HUES64 (cell line): ENCODE measurements around the gene AK8.

Experiments
- H3K27ac ChIP-seq: 2 replicates; pipeline ENCODE4 v1.7.0; 2013; ENCODE audit warnings: low read depth, low read length, inconsistent platforms
- H3K27me3 ChIP-seq: 2 replicates; pipeline ENCODE4 v1.6.1; 2013; ENCODE audit warnings: mild to moderate bottlenecking, low read length; ENCODE audit not compliant: insufficient read depth
- H3K36me3 ChIP-seq: 2 replicates; pipeline ENCODE4 v1.6.1; 2013; ENCODE audit warnings: mild to moderate bottlenecking, low read length; ENCODE audit not compliant: insufficient read depth
- H3K4me1 ChIP-seq: 2 replicates; pipeline ENCODE4 v1.6.1; 2013; ENCODE audit warnings: mild to moderate bottlenecking, low read length, moderate library complexity; ENCODE audit not compliant: insufficient read depth
- H3K4me3 ChIP-seq: 2 replicates; pipeline ENCODE4 v1.5.1; 2013; ENCODE audit warnings: mild to moderate bottlenecking, low read length, moderate library complexity
- H3K9ac ChIP-seq: 2 replicates; pipeline ENCODE4 v1.6.1; 2013; ENCODE audit warnings: mild to moderate bottlenecking, low read depth, low read length
- H3K9me3 ChIP-seq: 2 replicates; pipeline ENCODE4 v1.6.1; 2013; ENCODE audit warnings: low read depth, low read length; ENCODE audit not compliant: insufficient read depth
- WGBS: fragments of 150-250, 120-280 bp; methylation state at CpG from one replicate; pipeline ENCODE4 v1.1.7; 2013; ENCODE audit warnings: missing lambda C conversion rate; 5-methylcytosine and 5-hydroxymethylcytosine counted together

AK8 gene

GRCh38 chr9:132732326-132733259 lies 145.5 kb downstream of the AK8 start:
- H3K9ac ChIP-seq: no peak overlapping the region
- H3K27me3 ChIP-seq: no peaks in the 10 kb centered on the region
- H3K36me3 ChIP-seq: no peaks in the 10 kb centered on the region
- no peak overlapping the region for H3K4me3 ChIP-seq
- 83% methylated on average over 17 of the region's 17 CpGs for WGBS
- H3K4me1 ChIP-seq: no peaks in the 10 kb centered on the region
- H3K9me3 ChIP-seq: no peaks in the 10 kb centered on the region
- no peak overlapping the region for H3K27ac ChIP-seq

GRCh38 chr9:132731230-132731629 lies 146.9 kb downstream of the AK8 start:
- no peaks in the 10 kb centered on the region for H3K36me3 ChIP-seq
- no peak overlapping the region for H3K27ac ChIP-seq
- H3K27me3 ChIP-seq: no peaks in the 10 kb centered on the region
- H3K4me1 ChIP-seq: no peaks in the 10 kb centered on the region
- H3K4me3 ChIP-seq: no peak overlapping the region
- no peaks in the 10 kb centered on the region for H3K9me3 ChIP-seq
- H3K9ac ChIP-seq: no peak overlapping the region
- WGBS: 88% methylated on average over 3 of the region's 3 CpGs

GRCh38 chr9:132730054-132731033 lies 147.7 kb downstream of the AK8 start:
- Histone ChIP-seq H3K4me1 (no peaks in the 10 kb centered on the region), H3K27ac (no peak overlapping the region), H3K27me3 (no peaks in the 10 kb centered on the region), H3K4me3 (no peak overlapping the region), H3K36me3 (no peaks in the 10 kb centered on the region), H3K9ac (no peak overlapping the region), H3K9me3 (no peaks in the 10 kb centered on the region)
- WGBS: 93% methylated on average over 16 of the region's 16 CpGs

GRCh38 chr9:132729235-132729890 lies 148.7 kb downstream of the AK8 start:
- no peaks in the 10 kb centered on the region for H3K9me3 ChIP-seq
- no peaks in the 10 kb centered on the region for H3K4me1 ChIP-seq
- H3K9ac ChIP-seq: no peak overlapping the region
- H3K27me3 ChIP-seq: no peaks in the 10 kb centered on the region
- no peaks in the 10 kb centered on the region for H3K36me3 ChIP-seq
- H3K27ac ChIP-seq: no peak overlapping the region
- H3K4me3 ChIP-seq: no peak overlapping the region
- WGBS: 87% methylated on average over 5 of the region's 5 CpGs

- Histone ChIP-seq H3K36me3 (no peaks in the 10 kb centered on the region), H3K4me1 (no peaks in the 10 kb centered on the region), H3K9me3 (no peaks in the 10 kb centered on the region), H3K27me3 (no peaks in the 10 kb centered on the region), H3K27ac (no peak overlapping the region), H3K4me3 (no peak overlapping the region), H3K9ac (no peak overlapping the region)
- WGBS: no CpG with 5 or more reads among the region's 2 CpGs
These were observed 149.6 kb downstream of the AK8 start for GRCh38 chr9:132728497-132728896.

- 89% methylated on average over 5 of the region's 5 CpGs for WGBS
These were observed 150.0 kb downstream of the AK8 start for GRCh38 chr9:132728071-132728470.

GRCh38 chr9:132726576-132727130 lies 151.4 kb downstream of the AK8 start:
- 81% methylated on average over 7 of the region's 8 CpGs for WGBS
- H3K4me3 ChIP-seq: no peak overlapping the region
- no peak overlapping the region for H3K27ac ChIP-seq
- no peaks in the 10 kb centered on the region for H3K9me3 ChIP-seq
- no peak overlapping the region for H3K9ac ChIP-seq
- H3K36me3 ChIP-seq: no peaks in the 10 kb centered on the region
- no peaks in the 10 kb centered on the region for H3K4me1 ChIP-seq
- no peaks in the 10 kb centered on the region for H3K27me3 ChIP-seq

More at GRCh38 chr9:132728071-132728470, 150.0 kb downstream of the AK8 start:
- no peaks in the 10 kb centered on the region for H3K4me1 ChIP-seq
- H3K4me3 ChIP-seq: no peak overlapping the region
- no peaks in the 10 kb centered on the region for H3K36me3 ChIP-seq
- H3K9me3 ChIP-seq: no peaks in the 10 kb centered on the region
- H3K27me3 ChIP-seq: no peaks in the 10 kb centered on the region
- no peak overlapping the region for H3K27ac ChIP-seq
- H3K9ac ChIP-seq: no peak overlapping the region

- 96% methylated on average over 12 of the region's 13 CpGs for WGBS
- H3K9me3 ChIP-seq: no peaks in the 10 kb centered on the region
- H3K27ac ChIP-seq: no peak overlapping the region
- no peak overlapping the region for H3K4me3 ChIP-seq
- no peaks in the 10 kb centered on the region for H3K4me1 ChIP-seq
- no peaks in the 10 kb centered on the region for H3K36me3 ChIP-seq
- no peaks in the 10 kb centered on the region for H3K27me3 ChIP-seq
- no peak overlapping the region for H3K9ac ChIP-seq
These were observed 152.8 kb downstream of the AK8 start for GRCh38 chr9:132725306-132725705.

- Histone ChIP-seq H3K4me1 (no peaks in the 10 kb centered on the region), H3K27ac (no peak overlapping the region), H3K9ac (no peak overlapping the region), H3K9me3 (no peaks in the 10 kb centered on the region), H3K36me3 (no peaks in the 10 kb centered on the region), H3K27me3 (no peaks in the 10 kb centered on the region), H3K4me3 (no peak overlapping the region)
- WGBS: 83% methylated on average over 4 of the region's 4 CpGs
These were observed 154.3 kb downstream of the AK8 start for GRCh38 chr9:132723809-132724208.

- 90% methylated on average over 16 of the region's 16 CpGs for WGBS
- H3K9ac ChIP-seq: no peak overlapping the region
- no peaks in the 10 kb centered on the region for H3K27me3 ChIP-seq
- no peaks in the 10 kb centered on the region for H3K36me3 ChIP-seq
- no peaks in the 10 kb centered on the region for H3K9me3 ChIP-seq
- H3K4me1 ChIP-seq: no peaks in the 10 kb centered on the region
- no peak overlapping the region for H3K27ac ChIP-seq
- no peak overlapping the region for H3K4me3 ChIP-seq
These were observed 155.5 kb downstream of the AK8 start for GRCh38 chr9:132722564-132723065.
